ENCODE measurements around the gene IRGQ.
A peak's percentile ranks its signal among the peaks of the same experiment; 100 is the strongest.
"Not testable (repeated sequence)": the region's sequence is repeated elsewhere in the genome, so short reads cannot be mapped to it uniquely, and the experiment has no call there.

The IRGQ gene

DNA sequence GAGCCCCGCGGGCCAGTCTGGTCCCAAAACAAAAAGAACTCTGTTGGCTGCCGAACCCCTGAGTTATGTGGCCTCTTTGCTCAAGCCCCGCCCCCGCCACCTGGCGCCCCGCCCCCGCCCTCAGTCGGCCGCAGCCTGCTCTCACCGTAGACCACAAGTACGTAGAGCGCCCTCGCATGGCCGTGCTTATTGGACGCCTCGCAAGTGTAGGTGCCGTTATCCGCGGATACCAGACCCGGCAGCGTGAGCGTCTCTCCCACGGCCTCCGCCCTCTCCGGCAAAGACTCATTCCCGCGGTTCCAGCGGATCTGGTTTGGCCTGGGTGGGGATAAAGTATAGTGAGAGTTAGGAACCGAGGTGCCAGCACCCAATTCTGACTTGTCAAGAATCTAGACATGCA is 29.0 kb upstream of the IRGQ start:
- DNase-seq: peak; percentile 85

DNA sequence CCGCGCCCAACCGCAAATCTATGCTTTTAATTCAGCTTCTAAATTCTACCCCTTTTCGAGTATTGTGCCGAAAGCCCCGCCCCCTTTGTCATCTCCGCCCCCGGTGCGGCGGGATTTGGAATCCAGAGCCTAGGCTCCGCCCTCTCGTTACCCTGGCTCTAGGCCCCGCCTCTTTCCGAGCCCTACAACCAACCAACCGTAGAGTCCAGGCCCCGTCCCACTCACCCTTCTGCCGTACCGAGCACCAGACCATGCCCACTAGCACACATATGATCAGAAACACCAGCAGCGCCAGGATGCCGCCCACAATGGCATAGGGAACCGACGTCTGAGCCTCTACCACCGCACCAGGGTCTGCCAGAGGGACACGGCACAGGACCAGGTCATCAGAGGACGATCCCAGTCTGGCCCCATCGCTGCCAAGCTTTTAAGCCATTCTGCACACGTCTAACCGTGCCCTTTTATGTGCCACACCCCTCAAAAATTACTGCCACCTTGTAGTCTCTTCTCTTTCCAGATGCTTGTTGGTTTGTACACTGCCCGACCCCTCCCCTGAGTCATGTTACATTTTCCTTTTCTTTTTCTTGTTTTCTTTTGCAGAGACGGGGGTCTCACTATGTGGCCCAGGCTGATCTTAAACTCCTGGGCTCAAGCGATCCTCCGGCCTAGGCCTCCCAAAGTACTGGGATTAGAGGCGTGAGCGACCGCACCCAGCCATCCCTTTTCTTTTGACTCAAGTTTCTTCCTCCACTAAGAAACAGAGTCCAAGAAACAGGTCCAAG is 28.1 kb upstream of the IRGQ start:
- no peak for DNase-seq

DNA sequence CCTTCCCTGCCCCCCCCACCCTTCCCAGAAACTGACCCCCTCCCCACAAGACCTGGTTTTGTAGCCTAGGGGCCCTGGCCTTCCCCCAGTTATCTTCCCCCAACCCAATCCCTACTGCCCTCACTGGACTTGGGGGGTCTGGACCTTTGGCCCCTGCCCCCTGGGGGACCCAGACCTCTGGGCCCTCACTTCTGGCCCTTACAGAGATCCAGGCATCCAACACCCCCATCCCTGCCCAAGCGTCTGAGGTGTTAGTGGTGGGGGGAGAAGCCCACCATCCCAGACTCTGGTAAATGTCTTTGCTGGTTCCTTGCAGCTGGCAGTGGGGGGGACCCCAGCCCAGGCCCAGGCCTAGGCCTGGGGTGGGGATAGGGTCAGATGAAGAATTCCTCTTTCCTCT is 27.0 kb upstream of the IRGQ start:
- no peak for DNase-seq

- DNase-seq: no peak
Observed at GRCh38 chr19:43622070-43622469, 26.1 kb upstream of the IRGQ start.

GRCh38 chr19:43620061-43621001 is 24.4 kb upstream of the IRGQ start:
- no peak for DNase-seq

GRCh38 chr19:43619262-43620060 is 23.5 kb upstream of the IRGQ start, which contains the start of gene ZNF428:
TSS of gene ZNF428 (minus strand) at chr19:43619629. CDS start at chr19:43614304, 5,325 bp downstream.
- peak; percentile 91 for DNase-seq

GRCh38 chr19:43618921-43619261 is 23.0 kb upstream of the IRGQ start:
- peak; percentile 62 for DNase-seq

DNA sequence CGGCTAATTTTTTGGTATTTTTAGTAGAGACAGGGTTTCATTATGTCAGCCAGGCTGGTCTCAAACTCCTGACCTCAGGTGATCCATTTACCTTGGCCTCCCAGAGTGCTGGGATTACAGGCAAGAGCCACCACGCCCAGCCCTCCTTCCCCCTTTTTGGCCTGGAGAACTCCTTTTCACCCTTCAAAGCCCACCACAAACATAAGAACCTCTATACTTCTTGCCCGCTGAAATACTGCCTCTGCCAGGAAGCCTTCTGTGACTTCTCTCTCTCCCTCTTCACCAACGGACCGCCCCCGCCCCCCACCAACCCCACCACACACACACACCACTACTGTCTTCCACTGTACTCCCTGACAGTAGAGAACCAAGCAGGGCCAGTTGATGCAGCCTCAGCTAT is 21.0 kb upstream of the IRGQ start:
- DNase-seq: no peak

DNA sequence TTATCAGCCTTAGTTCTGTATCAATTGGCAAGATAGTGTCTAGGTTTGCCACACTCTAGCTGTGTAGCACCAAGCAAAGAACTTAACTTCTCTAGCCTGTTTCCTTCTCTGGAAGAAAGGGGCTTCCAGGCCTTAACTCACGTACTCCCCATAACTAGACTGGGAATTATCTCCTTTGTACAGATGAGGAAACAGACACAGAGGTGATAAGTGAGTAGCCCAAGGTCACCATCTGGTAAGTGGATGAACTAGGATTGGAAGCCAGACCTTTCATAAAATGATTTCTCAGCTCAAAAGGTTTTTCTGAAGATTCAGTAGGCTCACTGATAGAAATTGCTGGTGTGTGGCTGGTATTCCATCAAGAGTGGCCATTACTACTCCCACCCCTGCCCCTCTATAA is 20.4 kb upstream of the IRGQ start:
- no peak for DNase-seq

- no peak for DNase-seq
Observed at GRCh38 chr19:43612374-43612773, 16.4 kb upstream of the IRGQ start.

DNA sequence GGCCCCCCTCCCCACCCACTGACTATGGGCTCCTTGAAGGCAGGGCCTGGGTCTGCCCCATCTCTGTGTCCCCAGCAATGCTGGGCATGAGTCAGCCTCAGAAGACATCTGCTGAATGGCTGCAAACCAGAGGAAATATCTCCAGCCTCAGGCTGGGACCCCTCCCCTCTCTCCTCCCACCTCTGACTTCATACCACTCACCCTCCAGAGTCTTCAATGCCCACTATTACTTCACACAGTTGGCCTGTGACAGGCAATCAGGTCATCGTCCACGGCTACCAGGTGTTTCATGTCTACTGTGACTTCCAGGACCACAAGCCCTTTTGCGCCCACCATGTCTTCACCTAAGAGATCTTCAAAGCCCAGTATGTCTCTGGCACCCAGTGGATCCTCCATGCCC is 15.9 kb upstream of the IRGQ start, which contains the start of gene SRRM5:
TSS of gene SRRM5 (plus strand) at position 301 of the 400 bp plus-strand sequence. CDS start at position 335, 34 bp downstream.
- no peak for DNase-seq

- DNase-seq: no peak
Observed at GRCh38 chr19:43610493-43610892, 14.6 kb upstream of the IRGQ start.

- no peak for DNase-seq
Observed at GRCh38 chr19:43609872-43610271, 13.9 kb upstream of the IRGQ start.

GRCh38 chr19:43607238-43608205 is 11.6 kb upstream of the IRGQ start:
- DNase-seq: no peak

DNA sequence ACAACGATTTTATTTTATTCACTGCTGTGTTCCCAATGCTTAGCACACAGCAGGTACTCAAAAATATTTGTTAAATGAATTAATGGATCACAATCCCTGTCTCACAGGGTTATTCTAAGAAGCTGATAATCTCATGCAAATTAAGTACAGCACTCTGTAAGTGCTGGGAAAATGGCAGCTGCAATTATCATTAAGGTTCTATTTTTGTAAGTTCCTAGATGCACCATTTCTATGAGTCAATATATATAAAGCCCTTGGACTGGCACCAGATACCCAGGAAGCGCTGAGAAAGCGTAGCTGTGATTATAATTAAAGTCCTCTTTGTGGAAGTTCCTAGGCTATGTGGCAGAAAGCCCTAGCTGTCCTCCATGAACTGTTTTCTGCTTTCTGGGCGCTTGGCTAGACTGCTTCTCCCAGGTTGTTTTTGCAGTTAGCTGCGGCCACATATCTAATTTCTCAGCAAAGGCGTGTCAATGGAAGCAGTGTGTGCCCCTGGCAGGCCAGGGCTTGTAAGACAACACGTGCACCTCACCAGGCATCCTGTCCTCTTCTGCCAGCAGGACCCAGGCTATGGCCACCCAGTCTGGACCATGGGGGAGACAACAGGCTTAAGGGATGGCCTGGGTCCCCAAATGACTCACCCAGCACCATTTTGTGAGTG is 10.8 kb upstream of the IRGQ start:
- no peak for DNase-seq

GRCh38 chr19:43605875-43606568 is 10.1 kb upstream of the IRGQ start:
- no peak for DNase-seq

- not testable (repeated sequence) for DNase-seq
Observed at GRCh38 chr19:43600326-43600725, 4.4 kb upstream of the IRGQ start.

GRCh38 chr19:43599635-43600295 is 3.8 kb upstream of the IRGQ start:
- DNase-seq: no peak

- DNase-seq: no peak
Observed at GRCh38 chr19:43598445-43599240, 2.7 kb upstream of the IRGQ start.
